ENCODE results near the gene RAC2.

RAC2 gene

DNA sequence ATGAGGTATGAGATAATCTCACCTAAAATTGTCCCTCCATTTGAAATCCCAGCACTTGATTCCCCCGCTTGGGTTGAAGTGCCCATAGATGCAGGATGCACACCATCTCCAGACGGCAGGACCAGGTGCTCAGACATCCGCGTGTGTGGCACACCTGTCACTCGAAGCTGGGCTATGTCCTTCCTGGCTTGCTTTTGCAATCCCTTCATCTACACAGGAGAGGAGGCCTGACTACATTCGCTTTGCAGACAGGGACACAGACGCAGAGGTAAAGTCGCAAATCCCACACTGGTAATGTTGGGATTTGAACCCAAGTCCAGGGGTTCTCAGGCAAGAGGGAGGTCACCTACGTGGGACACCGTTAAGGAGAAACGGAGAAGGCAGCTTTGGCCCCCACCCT is 31.1 kb upstream of the RAC2 start:
- no peak for DNase-seq

- DNase-seq = peak; percentile 72
Observed at GRCh38 chr22:37274380-37274862, 30.4 kb upstream of the RAC2 start.

DNA sequence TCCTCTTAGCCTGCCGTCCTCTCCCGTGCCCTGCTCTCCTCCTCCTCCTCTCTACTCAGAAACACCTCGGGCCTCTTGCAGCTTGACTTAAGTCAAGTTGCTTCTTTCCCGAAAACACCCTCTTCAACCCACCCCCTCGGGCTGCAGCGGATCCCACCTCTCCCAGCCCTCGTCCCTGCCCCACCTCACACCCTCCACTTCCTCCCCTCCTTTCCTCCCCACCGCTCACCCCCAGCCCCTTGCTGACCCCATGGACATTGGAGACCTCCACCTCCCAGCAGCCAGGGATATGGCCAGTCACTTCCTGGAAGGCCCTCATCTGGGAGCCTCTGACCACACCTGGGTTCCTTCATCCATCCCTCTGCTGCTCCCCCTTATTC is 29.8 kb upstream of the RAC2 start:
- no peak for DNase-seq

GRCh38 chr22:37273126-37273845 is 29.2 kb upstream of the RAC2 start:
- no peak for DNase-seq

DNA sequence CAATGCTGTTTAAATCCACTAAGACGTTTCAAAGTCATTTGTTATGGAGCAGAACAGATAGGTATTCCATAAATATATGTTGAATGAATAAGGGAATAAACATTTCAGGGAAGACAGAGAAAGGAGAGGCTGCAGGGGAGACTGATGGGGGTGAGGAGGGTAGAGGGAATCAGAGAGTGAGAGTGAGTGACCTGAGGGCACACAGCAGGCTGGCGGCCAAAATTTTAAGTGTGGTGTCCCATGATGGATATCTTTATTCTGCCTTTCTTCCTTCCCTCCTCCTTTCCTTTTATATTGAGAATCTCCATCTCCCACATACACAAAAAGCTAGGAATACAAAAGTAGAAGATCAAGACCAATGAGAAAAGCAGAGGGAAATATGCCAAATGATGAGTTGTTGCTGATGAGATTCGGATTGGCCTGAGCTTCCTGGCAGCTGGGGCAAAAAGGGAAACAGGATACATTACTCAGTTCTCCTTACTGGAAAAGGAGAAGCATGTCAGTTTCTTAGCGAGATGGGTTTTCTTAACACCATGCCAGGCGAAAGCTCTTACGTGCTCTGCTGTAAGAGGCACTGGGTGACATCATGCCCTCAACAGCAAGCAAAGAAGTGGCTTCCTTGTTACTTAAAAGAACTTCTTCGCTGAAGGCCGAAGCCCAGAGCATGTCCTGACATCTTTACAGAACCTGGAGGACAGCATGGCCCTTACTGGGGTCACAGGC is 27.0 kb upstream of the RAC2 start:
- no peak for DNase-seq

GRCh38 chr22:37269936-37270678 is 26.0 kb upstream of the RAC2 start:
- no peak for DNase-seq

DNA sequence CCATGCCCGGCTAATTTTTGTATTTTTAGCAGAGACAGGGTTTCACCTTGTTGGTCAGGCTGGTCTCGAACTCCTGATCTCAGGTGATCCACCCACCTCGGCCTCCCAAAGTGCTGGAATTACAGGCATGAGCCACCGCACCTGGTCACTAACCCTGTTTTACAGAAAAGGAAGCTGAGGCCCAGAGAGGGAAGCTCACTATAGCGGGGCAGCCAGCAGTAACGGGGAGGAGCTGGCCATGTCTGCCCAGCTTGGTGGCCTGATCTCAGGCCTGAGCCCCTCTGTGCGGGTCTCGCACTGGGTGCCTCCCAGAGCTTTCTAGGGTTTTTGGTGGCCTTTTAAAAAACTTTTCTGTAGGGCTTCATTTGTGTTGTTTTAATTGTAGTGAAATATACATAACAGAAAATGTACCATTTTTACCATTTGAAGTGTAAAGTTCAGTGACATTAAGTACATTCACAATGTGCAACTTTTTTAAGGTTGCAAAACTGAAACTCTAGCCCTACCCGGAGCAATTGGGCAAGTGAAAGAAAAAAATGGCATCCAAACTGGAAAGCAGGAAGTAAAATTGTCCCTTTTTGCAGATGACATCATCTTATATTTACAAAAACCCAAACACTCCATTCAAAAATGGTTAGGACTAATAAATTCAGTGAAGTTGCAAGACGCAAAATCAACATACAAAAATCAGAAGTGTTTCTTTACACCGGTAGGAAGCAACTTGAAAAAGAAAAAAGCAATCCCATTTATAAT is 23.8 kb upstream of the RAC2 start:
- peak; percentile 43 for DNase-seq

DNA sequence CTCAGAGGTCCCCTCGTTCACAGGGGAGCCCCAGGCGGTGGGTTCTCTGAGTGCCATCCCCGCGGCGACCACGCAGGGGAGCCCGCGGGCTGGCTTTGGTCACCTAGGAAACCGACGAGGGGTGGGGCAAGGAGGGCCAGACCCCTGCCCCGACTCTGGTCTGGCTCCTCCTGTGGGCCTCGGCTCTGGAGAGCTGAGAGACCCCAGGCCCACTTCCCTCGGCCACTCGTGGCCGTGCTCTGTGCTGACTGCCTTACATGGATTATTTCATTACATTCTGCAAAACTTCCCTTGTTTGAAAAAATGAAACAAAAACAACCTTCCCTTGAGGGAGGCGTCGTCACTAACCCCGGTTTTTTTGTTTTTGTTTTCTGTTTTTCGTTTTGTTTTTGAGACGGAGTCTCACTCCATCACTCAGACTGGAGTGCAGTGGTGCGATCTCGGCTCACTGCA is 23.1 kb upstream of the RAC2 start:
- DNase-seq = peak; percentile 72

DNA sequence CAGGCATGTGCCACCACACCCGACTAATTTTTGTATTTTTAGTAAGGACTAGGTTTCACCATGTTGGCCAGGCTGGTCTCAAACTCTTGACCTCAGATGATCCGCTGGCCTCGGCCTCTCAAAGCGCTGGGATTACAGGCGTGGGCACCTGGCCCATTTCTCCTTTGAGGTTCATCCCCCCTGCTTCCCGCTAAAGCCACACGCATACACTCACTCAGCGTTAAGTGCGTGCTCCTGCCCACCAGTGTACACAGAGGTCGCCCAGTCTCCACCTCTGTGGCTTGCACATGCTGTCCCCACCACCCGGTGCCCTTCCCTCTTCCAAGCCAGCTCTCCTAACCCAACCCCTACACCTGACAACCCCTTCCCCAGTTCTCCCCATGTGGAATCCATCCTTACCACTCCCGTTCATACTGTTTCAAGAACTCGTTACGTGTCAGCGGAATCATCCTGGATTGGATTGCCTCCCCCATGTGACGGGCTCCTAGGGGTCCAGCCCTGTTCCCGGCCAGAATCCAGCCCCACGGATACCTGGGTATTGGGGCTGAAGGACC is 22.6 kb upstream of the RAC2 start:
- DNase-seq = no peak

DNA sequence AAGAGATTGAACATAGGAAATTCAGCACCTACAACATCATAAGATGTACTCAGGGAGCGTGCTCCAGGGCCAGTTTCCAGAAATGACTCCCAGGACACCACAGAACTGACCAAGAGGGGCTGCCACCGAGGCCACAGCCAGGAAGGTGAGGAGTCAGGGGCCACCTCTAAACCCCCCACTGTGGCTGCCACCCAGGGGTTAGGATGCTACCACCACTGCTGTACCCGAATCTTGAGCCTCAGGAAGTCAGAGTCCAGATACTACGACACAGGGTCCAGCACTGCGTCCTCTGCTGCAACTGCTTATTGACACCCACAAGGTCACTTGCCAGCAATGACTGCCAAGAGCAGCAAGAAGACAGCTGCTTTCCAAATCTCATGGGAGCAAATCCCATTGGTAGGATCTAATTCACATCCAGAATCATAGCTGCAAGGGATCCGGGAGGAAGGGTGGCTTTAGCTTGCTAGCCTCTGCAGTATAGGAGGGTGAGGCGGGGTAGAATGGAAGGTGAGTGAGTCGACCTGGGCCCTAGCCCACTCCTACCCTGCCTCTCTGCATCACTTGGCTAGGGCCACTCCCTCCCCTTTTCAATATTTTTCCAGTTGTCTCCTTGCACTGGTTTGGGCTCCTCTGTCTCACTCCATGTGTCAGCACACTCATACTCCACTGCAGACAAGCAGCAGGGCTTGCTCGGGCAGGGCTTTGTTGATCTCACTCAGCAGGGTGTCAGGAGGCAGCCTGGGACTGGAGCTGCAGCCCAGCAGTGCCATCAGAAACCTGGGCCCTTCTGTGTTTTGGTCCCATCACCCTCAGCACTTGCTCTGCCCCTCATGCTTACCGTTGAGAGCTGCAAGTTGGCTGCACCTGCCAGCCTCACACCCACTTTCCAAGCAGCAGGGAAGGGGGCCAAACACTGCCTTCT is 20.2 kb upstream of the RAC2 start:
- DNase-seq = no peak

DNA sequence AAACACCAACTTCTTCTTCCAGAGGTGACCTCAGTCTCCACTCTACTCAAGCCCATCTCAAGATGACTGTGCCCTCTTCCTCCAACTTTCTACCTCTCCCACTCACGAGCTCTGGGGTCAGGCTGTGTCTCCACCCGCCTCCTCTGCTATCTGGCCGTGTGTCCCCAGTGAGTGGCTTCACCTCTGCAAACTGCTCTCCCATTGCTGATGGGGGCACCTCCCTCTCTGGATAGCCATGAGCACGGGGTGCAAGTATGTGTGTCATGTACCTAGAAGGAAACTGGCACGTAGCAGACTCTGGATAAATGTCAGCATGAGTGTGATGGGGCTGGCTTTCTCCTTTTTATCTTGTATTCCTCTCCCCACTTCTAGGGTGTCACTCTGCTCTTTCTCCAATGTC is 18.3 kb upstream of the RAC2 start:
- no peak for DNase-seq

- peak; percentile 79 for DNase-seq
Observed at GRCh38 chr22:37260901-37261336, 16.9 kb upstream of the RAC2 start.

GRCh38 chr22:37260155-37260795 is 16.2 kb upstream of the RAC2 start:
- DNase-seq = no peak

GRCh38 chr22:37259540-37260029 is 15.5 kb upstream of the RAC2 start:
- DNase-seq = peak; percentile 73

DNA sequence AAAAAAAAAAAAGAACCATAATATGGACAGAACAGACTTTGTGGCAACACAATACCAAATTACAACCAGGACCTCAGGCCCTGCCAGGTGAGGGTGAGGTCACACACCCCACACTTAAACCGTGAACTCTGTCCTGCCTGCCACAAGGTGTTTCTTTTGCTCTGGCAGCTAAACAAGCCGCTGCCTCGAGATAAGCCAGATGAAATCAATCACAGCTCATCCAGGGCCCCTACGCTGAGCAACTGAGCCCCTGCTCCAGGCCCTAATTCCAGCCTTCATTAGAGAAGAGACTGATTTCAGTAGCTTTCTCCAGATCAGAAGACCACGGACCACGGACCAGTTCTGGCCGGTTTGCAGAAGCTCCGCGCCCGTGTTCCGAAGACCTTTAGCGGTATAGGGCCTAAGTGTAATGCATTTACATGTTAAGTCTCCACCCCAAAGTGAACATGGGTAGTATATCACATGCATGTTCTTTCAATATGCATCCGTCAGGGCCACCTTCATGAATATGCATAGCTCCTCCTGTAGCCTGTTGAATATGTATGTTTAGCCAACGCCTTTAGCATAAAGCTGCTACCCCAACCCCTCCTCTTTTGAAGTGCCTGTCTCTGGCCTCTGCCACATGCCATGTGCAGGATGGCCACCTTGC is 14.8 kb upstream of the RAC2 start:
- no peak for DNase-seq

- no peak for DNase-seq
Observed at GRCh38 chr22:37258005-37258752, 14.1 kb upstream of the RAC2 start.

DNA sequence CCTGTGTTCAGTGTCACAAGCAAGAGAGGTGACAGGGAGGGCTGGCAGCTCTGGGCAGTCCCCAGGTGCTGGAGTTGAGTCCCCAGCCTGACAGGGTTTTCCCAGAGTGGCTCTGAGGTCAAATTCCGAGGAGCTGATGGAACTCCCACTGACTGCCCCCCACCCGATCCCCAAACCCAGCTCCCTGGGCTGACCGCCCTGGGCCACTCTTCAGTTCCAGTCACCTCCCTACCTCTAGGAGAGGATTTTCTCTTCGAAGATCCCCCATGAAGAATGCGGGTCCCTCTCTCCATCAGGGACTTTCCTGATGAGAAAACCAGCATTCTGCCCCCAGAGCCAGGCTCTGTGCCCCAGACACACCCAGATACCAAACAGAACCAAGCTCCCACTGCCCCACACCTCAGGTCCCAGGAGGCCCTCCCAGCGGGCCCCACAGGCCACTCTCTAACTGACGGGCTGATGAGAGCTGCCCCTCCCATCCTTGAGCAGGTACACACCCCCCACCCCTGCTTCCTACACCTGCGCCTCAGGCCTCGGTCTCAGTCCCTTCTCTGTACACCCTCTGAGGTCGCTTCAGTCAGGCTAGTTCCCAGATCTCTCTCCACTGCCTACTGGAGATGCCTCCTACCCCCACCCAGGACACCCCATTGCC is 12.1 kb upstream of the RAC2 start:
- no peak for DNase-seq

DNA sequence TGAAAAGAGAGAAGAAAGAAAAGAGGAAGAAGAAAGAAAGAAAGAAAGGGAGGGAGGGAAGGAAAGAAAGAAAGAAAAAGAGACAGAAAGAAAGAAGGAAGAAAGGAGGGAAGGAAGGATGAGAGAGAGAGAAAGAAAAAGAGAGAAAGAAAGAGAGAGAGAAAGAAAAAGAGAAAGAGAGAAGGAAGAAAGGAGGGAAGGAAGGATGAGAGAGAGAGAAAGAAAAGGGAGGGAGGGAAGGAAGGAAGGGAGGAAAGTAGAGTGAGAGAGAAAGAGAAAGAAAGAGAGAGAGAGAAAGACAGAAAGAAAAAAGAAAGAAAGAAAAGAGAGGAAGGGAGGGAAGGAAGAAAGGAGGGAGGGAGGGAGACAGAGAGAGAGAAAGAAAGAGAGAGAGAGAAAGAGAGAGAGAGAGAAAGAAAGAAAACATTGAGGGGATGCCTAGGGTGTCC is 11.5 kb upstream of the RAC2 start:
- no peak for DNase-seq

DNA sequence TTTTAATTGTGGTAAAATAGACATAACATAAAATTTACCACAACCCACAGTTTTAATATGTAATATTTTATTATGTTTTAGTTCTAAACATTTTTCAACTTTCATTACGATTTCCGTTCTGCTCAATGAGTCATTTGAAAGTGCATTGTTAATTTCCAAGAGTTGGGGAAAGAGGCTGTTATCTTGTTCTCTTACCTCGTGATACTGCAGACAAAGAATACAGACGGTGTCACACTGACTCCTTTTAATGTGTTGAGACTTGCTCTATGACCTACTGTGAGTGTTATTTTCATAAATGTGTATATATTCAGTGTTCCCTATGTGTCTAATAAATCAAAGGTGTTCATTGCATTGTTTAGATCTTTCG is 10.8 kb upstream of the RAC2 start:
- DNase-seq = no peak
